Glutamatergic neuron (in vitro differentiated cells): ENCODE results near the gene SPATA21. TPM values are rescaled to one million over a fixed set of nuclear protein-coding genes. Genes with fewer than 3 reads are reported as not detected.
"Not testable (repeated sequence)": the region's sequence is repeated elsewhere in the genome, so short reads cannot be mapped to it uniquely, and the experiment has no call there.

Source experiments
- DNase-seq: peaks from one replicate; pipeline ENCODE4 v3.0.0; 2022
- H3K27ac Mint-ChIP-seq: one replicate; pipeline ENCODE4 v1.8.0; 2020; ENCODE audit warnings: mild to moderate bottlenecking, mixed read lengths, inconsistent platforms; ENCODE audit not compliant: unreplicated experiment
- H3K27me3 Mint-ChIP-seq: one replicate; pipeline ENCODE4 v1.8.0; 2020; ENCODE audit warnings: mild to moderate bottlenecking, moderate library complexity, mixed read lengths, inconsistent platforms; ENCODE audit not compliant: unreplicated experiment
- H3K36me3 Mint-ChIP-seq: one replicate; pipeline ENCODE4 v1.8.0; 2020; ENCODE audit warnings: mild to moderate bottlenecking, mixed read lengths, inconsistent platforms; ENCODE audit not compliant: unreplicated experiment
- H3K4me1 Mint-ChIP-seq: one replicate; pipeline ENCODE4 v1.8.0; 2020; ENCODE audit warnings: mild to moderate bottlenecking, low read depth, mixed read lengths, inconsistent platforms; ENCODE audit not compliant: unreplicated experiment
- H3K4me3 Mint-ChIP-seq: one replicate; pipeline ENCODE4 v1.8.0; 2020; ENCODE audit warnings: mild to moderate bottlenecking, mixed read lengths, inconsistent platforms; ENCODE audit not compliant: unreplicated experiment
- H3K9me3 Mint-ChIP-seq: one replicate; pipeline ENCODE4 v1.8.0; 2020; ENCODE audit warnings: mild to moderate bottlenecking, moderate library complexity, mixed read lengths, inconsistent platforms; ENCODE audit not compliant: unreplicated experiment
- CTCF ChIP-seq: fragments of 200-600 bp; sonication (generic); IDR thresholded peaks from one replicate; pipeline ENCODE4 v1.5.0; 2021; ENCODE audit not compliant: partially characterized antibody, unreplicated experiment
- long read RNA-seq: library from polyadenylated mRNA; unstranded; transcript quantifications from one replicate; pipeline ENCODE4 v2.0.0, GENCODE V29; 2020; ENCODE audit not compliant: unreplicated experiment
- total RNA-seq: library from RNA; stranded (reverse); fragmentation: NEBNext Ultra II Directional; extraction: Animal tissue kit (Norgen Biotek cat#: 25700); gene quantifications from one replicate; pipeline ENCODE4 v1.2.1, GENCODE V29; 2021; ENCODE audit not compliant: unreplicated experiment

Gene SPATA21
- not detected for total RNA-seq
- long read RNA-seq: 0 reads

- H3K27ac Mint-ChIP-seq: no peak within 1 kb of the TSS
- peaks cover 2% of the 10 kb centered on the region for H3K27me3 Mint-ChIP-seq
- no peak within 1 kb of the TSS for H3K4me3 Mint-ChIP-seq
- TF ChIP-seq CTCF: no peak
- H3K4me1 Mint-ChIP-seq: peaks cover 6% of the 10 kb centered on the region
- H3K36me3 Mint-ChIP-seq: no peaks in the 10 kb centered on the region
- no peak for DNase-seq
- peaks cover 3% of the 10 kb centered on the region for H3K9me3 Mint-ChIP-seq
Observed at GRCh38 chr1:16436946-16437474, at the start of gene SPATA21. Gene SPATA21, minus strand, starts transcription at chr1:16437424. Its CDS starts 6,053 bp downstream, at chr1:16431371.

GRCh38 chr1:16487011-16487410 is 49.8 kb upstream of the SPATA21 start:
- not testable (repeated sequence) for H3K4me3 Mint-ChIP-seq, H3K36me3 Mint-ChIP-seq, H3K4me1 Mint-ChIP-seq, DNase-seq, H3K27me3 Mint-ChIP-seq, H3K9me3 Mint-ChIP-seq, H3K27ac Mint-ChIP-seq

GRCh38 chr1:16486316-16486715 is 49.1 kb upstream of the SPATA21 start:
- not testable (repeated sequence) for H3K4me1 Mint-ChIP-seq, H3K27me3 Mint-ChIP-seq, H3K4me3 Mint-ChIP-seq, DNase-seq, H3K36me3 Mint-ChIP-seq, H3K9me3 Mint-ChIP-seq, H3K27ac Mint-ChIP-seq

GRCh38 chr1:16484931-16485330 is 47.7 kb upstream of the SPATA21 start:
- H3K27me3 Mint-ChIP-seq: no peaks in the 10 kb centered on the region
- H3K4me3 Mint-ChIP-seq: no peak overlapping the region
- no peaks in the 10 kb centered on the region for H3K36me3 Mint-ChIP-seq
- H3K9me3 Mint-ChIP-seq: peaks cover 1% of the 10 kb centered on the region
- DNase-seq: no peak
- H3K4me1 Mint-ChIP-seq: no peaks in the 10 kb centered on the region
- TF ChIP-seq CTCF: no peak
- no peak overlapping the region for H3K27ac Mint-ChIP-seq

GRCh38 chr1:16484501-16484835 is 47.2 kb upstream of the SPATA21 start:
- Mint-ChIP-seq H3K27me3 (no peaks in the 10 kb centered on the region), H3K4me3 (no peak overlapping the region), H3K9me3 (peaks cover 1% of the 10 kb centered on the region), H3K36me3 (no peaks in the 10 kb centered on the region), H3K27ac (no peak overlapping the region), H3K4me1 (no peaks in the 10 kb centered on the region)
- no peak for DNase-seq
- TF ChIP-seq CTCF: no peak

- not testable (repeated sequence) for DNase-seq, H3K36me3 Mint-ChIP-seq, H3K4me3 Mint-ChIP-seq, H3K9me3 Mint-ChIP-seq, H3K27me3 Mint-ChIP-seq, H3K4me1 Mint-ChIP-seq, H3K27ac Mint-ChIP-seq
Observed at GRCh38 chr1:16483639-16484500, 46.6 kb upstream of the SPATA21 start.

GRCh38 chr1:16483146-16483545 is 45.9 kb upstream of the SPATA21 start:
- not testable (repeated sequence) for H3K4me1 Mint-ChIP-seq, H3K9me3 Mint-ChIP-seq, H3K27ac Mint-ChIP-seq, H3K4me3 Mint-ChIP-seq, H3K27me3 Mint-ChIP-seq, DNase-seq, H3K36me3 Mint-ChIP-seq
